K562 (cell line): ENCODE results near the gene HMGCL. TPM values are rescaled to one million over a fixed set of nuclear protein-coding genes. Genes with fewer than 3 reads are reported as not detected.

Experiments
- ATAC-seq: fragments of 200-7000 bp; cut with Tn5 transposase; 3 replicates; pipeline ENCODE4 v1.9.1; 2020; ENCODE audit warnings: moderate library complexity
- BruUV-seq: library from RNA; stranded (reverse); fragments of 400-500 nt; replicated peaks from 2 replicates; lab custom pipeline; 2021; lab: Mats Ljungman, UMichigan
- CTCF ChIA-PET: fragments of 300-600 bp; formaldehyde crosslinking; extraction: SDS; loops from one replicate; lab custom pipeline; 2021; ENCODE audit warnings: low intra/inter-chr PET ratio; lab: Yijun Ruan, JAX
- POLR2A ChIA-PET: fragments of 300-600, 350-650 bp; sonication (Branson Sonifier 250); formaldehyde crosslinking; extraction: SDS; loops from one replicate; lab custom pipeline; 2021; ENCODE audit warnings: antibody characterized with exemption, inconsistent platforms; lab: Yijun Ruan, JAX
- DNase-seq, 4 experiments: peaks; one replicate each; pipeline versions ENCODE4 v3.0.0 to v3.0.0-alpha.2; 2011 to 2018; ENCODE audit warnings: low spot score in 3 of 4, mixed read lengths in 3 of 4; ENCODE audit errors: extremely low read depth in 1 of 4
- FAIRE-seq: peaks from 2 replicates; lab custom pipeline; 2011; peaks lifted over from hg19 to GRCh38; lab: Jason Lieb, UNC
- H2AFZ ChIP-seq: 2 replicates; pipeline ENCODE4 v1.6.0; 2011; ENCODE audit warnings: low read depth, low read length, control low read depth, inconsistent platforms
- H3K27ac ChIP-seq: fragments of 200-600 bp; 3 replicates; pipeline ENCODE4 v1.8.0; 2011; ENCODE audit warnings: low read depth, mild to moderate bottlenecking, control low read depth, inconsistent platforms, low read length, moderate library complexity, mixed read lengths; ENCODE audit errors: extremely low read depth
- H3K27me3 ChIP-seq, 2 experiments: fragments of 300-600 bp in 1 of 2; 2 replicates in 1 of 2; 3 replicates in 1 of 2; pipeline versions ENCODE4 v1.6.0 to v1.8.0; 2011; ENCODE audit warnings: inconsistent platforms in 2 of 2, low read length in 2 of 2, mild to moderate bottlenecking in 1 of 2, mixed read lengths in 1 of 2, moderate library complexity in 1 of 2; ENCODE audit not compliant: control insufficient read depth in 2 of 2, insufficient read depth in 2 of 2
- H3K36me3 ChIP-seq: fragments of 300-600 bp; 3 replicates; pipeline ENCODE4 v1.8.0; 2011; ENCODE audit warnings: mild to moderate bottlenecking, low read length, inconsistent platforms; ENCODE audit not compliant: control insufficient read depth, insufficient read depth
- H3K4me1 ChIP-seq, 2 experiments: fragments of 200-600 bp in 1 of 2; replicated peaks in 1 of 2; 2 replicates in 1 of 2; 3 replicates in 1 of 2; pipeline versions ENCODE4 v1.5.1 to v1.8.0; 2011; ENCODE audit warnings: inconsistent platforms in 2 of 2, low read length in 2 of 2, mild to moderate bottlenecking in 1 of 2, mixed read lengths in 1 of 2, moderate library complexity in 1 of 2; ENCODE audit not compliant: control insufficient read depth in 2 of 2, insufficient read depth in 2 of 2
- H3K4me2 ChIP-seq: 2 replicates; pipeline ENCODE4 v1.6.1; 2011; ENCODE audit warnings: low read length, control low read depth, inconsistent platforms, mixed read lengths; ENCODE audit not compliant: insufficient read depth
- H3K4me3 ChIP-seq: fragments of 200-600 bp; sonication (generic), shearing (Covaris generic); 2 replicates; pipeline ENCODE4 v1.5.1; 2016; ENCODE audit warnings: control low read depth, inconsistent platforms
- H3K79me2 ChIP-seq: fragments of 200-600 bp; 3 replicates; pipeline ENCODE4 v1.8.0; 2011; ENCODE audit warnings: low read length, inconsistent platforms; ENCODE audit not compliant: control insufficient read depth, insufficient read depth
- H3K9ac ChIP-seq, 2 experiments: 2 replicates each; pipeline versions ENCODE4 v1.6.0 to v1.6.1; 2011; ENCODE audit warnings: low read depth in 2 of 2, low read length in 2 of 2, control low read depth in 1 of 2, inconsistent platforms in 1 of 2, mild to moderate bottlenecking in 1 of 2, mixed read lengths in 1 of 2; ENCODE audit not compliant: insufficient read depth in 1 of 2
- H3K9me1 ChIP-seq: one replicate; pipeline ENCODE4 v1.6.0; 2011; ENCODE audit warnings: inconsistent platforms, mild to moderate bottlenecking, low read length, moderate library complexity; ENCODE audit not compliant: control insufficient read depth, insufficient read depth
- H3K9me3 ChIP-seq: replicated peaks from 2 replicates; pipeline ENCODE4 v1.5.1; 2011; ENCODE audit warnings: low read depth, low read length, inconsistent platforms; ENCODE audit not compliant: control insufficient read depth, insufficient read depth
- H4K20me1 ChIP-seq: replicated peaks from 2 replicates; pipeline ENCODE4 v1.6.1; 2011; ENCODE audit warnings: low read length, inconsistent platforms, mixed read lengths; ENCODE audit not compliant: control insufficient read depth, insufficient read depth
- CBFA2T2 ChIP-seq: fragments of 450-650 bp; conservative IDR thresholded peaks from 2 replicates; pipeline ENCODE4 v1.6.1; 2017; ENCODE audit warnings: mild to moderate bottlenecking
- CHD4 ChIP-seq: fragments of 200-600 bp; sonication (generic); IDR thresholded peaks from 3 replicates; pipeline ENCODE4 v1.6.1; 2012; ENCODE audit warnings: low read depth, mild to moderate bottlenecking, mixed read lengths, low read length, inconsistent platforms; ENCODE audit not compliant: insufficient read depth, insufficient replicate concordance, poor library complexity, severe bottlenecking
- E2F3 ChIP-seq: fragments of 250-450 bp; sonication (Bioruptor Pico); IDR thresholded peaks from 2 replicates; pipeline ENCODE4 v1.4.0; 2020; ENCODE audit warnings: mild to moderate bottlenecking
- GABPA ChIP-seq: fragments of 200-800 bp; sonication (Bioruptor generic); conservative IDR thresholded peaks from 2 replicates; pipeline ENCODE4 v1.6.1; 2016; ENCODE audit warnings: low read depth, missing genetic modification characterization, missing compliant biosample characterization
- GABPB1 ChIP-seq: sonication (generic); formaldehyde crosslinking; IDR thresholded peaks from 2 replicates; pipeline ENCODE4 v1.8.0; 2022; ENCODE audit warnings: mild to moderate bottlenecking, missing genetic modification reagents
- GTF2A2 ChIP-seq: IDR thresholded peaks from 2 replicates; pipeline ENCODE4 v1.6.1; 2016; ENCODE audit warnings: mild to moderate bottlenecking, missing genetic modification characterization, missing compliant biosample characterization
- GTF2E2 ChIP-seq: fragments of 200-800 bp; sonication (Bioruptor generic); IDR thresholded peaks from 2 replicates; pipeline ENCODE4 v1.6.1; 2016; ENCODE audit warnings: missing genetic modification characterization, missing compliant biosample characterization
- HEY1 ChIP-seq: fragments of 250-450 bp; sonication (Bioruptor Pico); IDR thresholded peaks from 2 replicates; pipeline ENCODE4 v1.5.0; 2020; ENCODE audit warnings: mild to moderate bottlenecking, moderate library complexity, borderline replicate concordance
- LARP7 ChIP-seq: fragments of 450-650 bp; IDR thresholded peaks from 2 replicates; pipeline ENCODE4 v1.6.1; 2016
- MTA2 ChIP-seq: fragments of 450-650 bp; IDR thresholded peaks from 2 replicates; pipeline ENCODE4 v1.6.1; 2016; ENCODE audit warnings: low read depth
- SMARCA5 ChIP-seq: fragments of 450-650 bp; IDR thresholded peaks from 2 replicates; pipeline ENCODE4 v1.6.1; 2016
- TAF1 ChIP-seq: IDR thresholded peaks from 2 replicates; pipeline ENCODE4 v1.6.1; 2011; ENCODE audit warnings: mild to moderate bottlenecking, low read length, moderate library complexity; ENCODE audit not compliant: insufficient read depth, control insufficient read depth, severe bottlenecking; ENCODE audit errors: extremely low read depth
- TGIF2 ChIP-seq: sonication (generic); formaldehyde crosslinking; IDR thresholded peaks from 2 replicates; pipeline ENCODE4 v1.8.1; 2022; ENCODE audit warnings: mild to moderate bottlenecking, missing genetic modification reagents, moderate library complexity
- ZNF280B ChIP-seq: fragments of 250-450 bp; sonication (Bioruptor Pico); IDR thresholded peaks from 2 replicates; pipeline ENCODE4 v1.5.1; 2021; ENCODE audit warnings: mild to moderate bottlenecking
- ZNF311 ChIP-seq: fragments of 250-450 bp; sonication (Bioruptor Pico); IDR thresholded peaks from 2 replicates; pipeline ENCODE4 v1.4.0; 2020; ENCODE audit warnings: mild to moderate bottlenecking, moderate library complexity
- ZNF507 ChIP-seq: conservative IDR thresholded peaks from 2 replicates; pipeline ENCODE4 v1.6.1; 2017; ENCODE audit warnings: missing genetic modification characterization, missing compliant biosample characterization
- WGBS: fragments of 100-300 bp; shearing (Covaris generic); methylation state at CpG from one replicate; pipeline ENCODE4 v1.1.6; 2016; ENCODE audit warnings: low coverage, mixed read lengths; ENCODE audit not compliant: insufficient coverage; ENCODE audit errors: missing lambda C conversion rate; 5-methylcytosine and 5-hydroxymethylcytosine counted together
- in situ Hi-C: fragments of 300-500 bp; cut with MboI; formaldehyde crosslinking; loops from 4 replicates; pipeline ENCODE4 v1.15.0; 2018; ENCODE audit warnings: inconsistent platforms, mixed read lengths
- intact Hi-C: fragments of 100-400 bp; cut with micrococcal nuclease; formaldehyde crosslinking; loops from 2 replicates; pipeline ENCODE4 v1.14.2; 2022
- polyA plus RNA-seq, 8 experiments: library from polyadenylated mRNA; depleted of rRNA in 4 of 8; stranded (reverse) in 5 of 8; unstranded in 3 of 8; fragments of >200 nt; fragmentation: Nextera tagmentation in 2 of 8; fragmentation: Illumina TruSeq in 1 of 8; extraction: Ambion mirVana in 2 of 8; extraction: Trizol in 1 of 8; gene quantifications; 2 replicates each; pipeline versions ENCODE4 v1.2.1 to v1.2.3, GENCODE V29; 2011 to 2014; ENCODE audit warnings: inconsistent platforms in 1 of 8, missing spikeins in 1 of 8
- total RNA-seq, 7 experiments: library from RNA; depleted of rRNA in 6 of 7; stranded (reverse); fragments of >200 nt in 6 of 7; fragmentation: Illumina TruSeq in 2 of 7; extraction: Trizol in 2 of 7; gene quantifications; 2 replicates each; pipeline versions ENCODE4 v1.2.1 to v1.2.3, GENCODE V29; 2011 to 2021; ENCODE audit warnings: low replicate concordance in 1 of 7
- TF ChIP-seq, protein P1 (sequence below), 3 experiments: fragments of 200-800 bp in 1 of 3; sonication (Bioruptor generic) in 1 of 3; sonication (generic) in 1 of 3; formaldehyde crosslinking in 1 of 3; IDR thresholded peaks; 2 replicates each; pipeline versions ENCODE4 v1.6.1 to v1.8.0; 2016 to 2022; ENCODE audit warnings: mild to moderate bottlenecking in 2 of 3, missing compliant biosample characterization in 2 of 3, missing genetic modification characterization in 2 of 3, missing genetic modification reagents in 1 of 3
- TF ChIP-seq, protein P2 (sequence below): sonication (generic); IDR thresholded peaks from 2 replicates; pipeline ENCODE4 v1.6.1; 2016
- TF ChIP-seq, protein P3 (sequence below), 2 experiments: fragments of 250-450 bp in 1 of 2; fragments of 450-650 bp in 1 of 2; sonication (Bioruptor Pico) in 1 of 2; IDR thresholded peaks; 2 replicates each; pipeline versions ENCODE4 v1.6.1 to v1.8.0; 2016 to 2021; ENCODE audit warnings: mild to moderate bottlenecking in 2 of 2, moderate library complexity in 2 of 2, missing compliant biosample characterization in 1 of 2, missing genetic modification characterization in 1 of 2

The HMGCL gene
- total and polyA plus RNA-seq, 9 of the 15 experiments (the other 6 are each of a cell fraction or from before 2014, with no cell fraction given) = 18.0 to 82.2 (median 24.2) TPM

GRCh38 chr1:23868557-23869016 is 43.4 kb upstream of the HMGCL start:
- no TSS peak for BruUV-seq
- peak; percentile 42 for FAIRE-seq
- POLR2A ChIA-PET = no interaction called here
- Histone ChIP-seq H3K9me1 (no peaks in the 10 kb centered on the region), H4K20me1 (no peaks in the 10 kb centered on the region), H3K4me2 (peak overlapping the region; percentile 83), H3K9ac (peak overlapping the region; percentile 70 to 93), H3K27me3 (no peaks in the 10 kb centered on the region), H3K4me3 (peak overlapping the region; percentile 72), H3K36me3 (peaks cover 9% of the 10 kb centered on the region; the same call in 1 of the 3 replicates), H3K79me2 (no peaks in the 10 kb centered on the region; the same call in 2 of the 3 replicates), H2AFZ (peak overlapping the region; percentile 99), H3K4me1 (peaks cover 14 to 25% of the 10 kb centered on the region in 2 experiments), H3K27ac (peak overlapping the region; percentile 74), H3K9me3 (no peaks in the 10 kb centered on the region)
- in situ Hi-C loops (no loop called here), intact Hi-C loops (loop anchor here (1.0 to 5.0 kb wide), 2 partner anchors 49 to 59 kb away; no protein-coding TSS in a partner anchor)
- DNase-seq = peak; percentile 64 to 69 (median 66)
- peak; percentile 58 for ATAC-seq
- WGBS = 34% methylated on average over 20 of the region's 20 CpGs
- CTCF ChIA-PET = interaction anchor here (0.6 to 2.7 kb wide), 4 partner anchors 40 to 96 kb away, joined by 3 to 14 read pairs (median 5); no protein-coding TSS in a partner anchor
- TF ChIP-seq TAF1 (peak; percentile 4), SMARCA5 (no peak; the same call in 1 of the 2 replicates), CBFA2T2 (0 out of 2 replicates have a peak, but pooled peaks have one; percentile 15), GABPA (0 out of 2 replicates have a peak, but pooled peaks have one; percentile 43), GTF2A2 (tag) (no peak), TGIF2 (CRISPR knock-in tag) (no peak), LARP7 (no peak), HEY1 (CRISPR knock-in tag) (no peak), E2F3 (CRISPR knock-in tag) (no peak), MTA2 (0 out of 2 replicates have a peak, but pooled peaks have one; percentile 31), GABPB1 (CRISPR knock-in tag) (no peak), GTF2E2 (tag) (no peak), ZNF507 (tag) (no peak), ZNF280B (CRISPR knock-in tag) (no peak), ZNF311 (no peak), CHD4 (no peak)
- TF ChIP-seq, protein P1, sequence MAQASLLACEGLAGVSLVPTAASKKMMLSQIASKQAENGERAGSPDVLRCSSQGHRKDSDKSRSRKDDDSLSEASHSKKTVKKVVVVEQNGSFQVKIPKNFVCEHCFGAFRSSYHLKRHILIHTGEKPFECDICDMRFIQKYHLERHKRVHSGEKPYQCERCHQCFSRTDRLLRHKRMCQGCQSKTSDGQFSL (CRISPR knock-in tag; IDR thresholded peaks at IDR 0.05) = no peak
- TF ChIP-seq, protein P1 (tag; IDR thresholded peaks at IDR 0.05) = no peak
- TF ChIP-seq, protein P2, sequence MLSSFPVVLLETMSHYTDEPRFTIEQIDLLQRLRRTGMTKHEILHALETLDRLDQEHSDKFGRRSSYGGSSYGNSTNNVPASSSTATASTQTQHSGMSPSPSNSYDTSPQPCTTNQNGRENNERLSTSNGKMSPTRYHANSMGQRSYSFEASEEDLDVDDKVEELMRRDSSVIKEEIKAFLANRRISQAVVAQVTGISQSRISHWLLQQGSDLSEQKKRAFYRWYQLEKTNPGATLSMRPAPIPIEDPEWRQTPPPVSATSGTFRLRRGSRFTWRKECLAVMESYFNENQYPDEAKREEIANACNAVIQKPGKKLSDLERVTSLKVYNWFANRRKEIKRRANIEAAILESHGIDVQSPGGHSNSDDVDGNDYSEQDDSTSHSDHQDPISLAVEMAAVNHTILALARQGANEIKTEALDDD = no peak
- TF ChIP-seq, protein P3, sequence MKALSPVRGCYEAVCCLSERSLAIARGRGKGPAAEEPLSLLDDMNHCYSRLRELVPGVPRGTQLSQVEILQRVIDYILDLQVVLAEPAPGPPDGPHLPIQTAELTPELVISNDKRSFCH (CRISPR knock-in tag; IDR thresholded peaks at IDR 0.05) = no peak
- TF ChIP-seq, protein P3 (tag; IDR thresholded peaks at IDR 0.05) = no peak
